Astrocyte (in vitro differentiated cells and primary cell): ENCODE data around the gene SNRPA. TPM values are rescaled to one million over a fixed set of nuclear protein-coding genes. Genes with fewer than 3 reads are reported as not detected.

Experiments
- DNase-seq: peaks from one replicate; pipeline ENCODE4 v3.0.0-alpha.2; 2010; ENCODE audit warnings: low read depth
- FAIRE-seq: peaks from 2 replicates; lab custom pipeline; 2011; peaks lifted over from hg19 to GRCh38; lab: Jason Lieb, UNC
- H2AFZ ChIP-seq: 2 replicates; pipeline ENCODE4 v1.6.0; 2012; ENCODE audit warnings: low read depth, low read length, inconsistent platforms
- H3K27ac ChIP-seq: 2 replicates; pipeline ENCODE4 v1.5.1; 2011; ENCODE audit warnings: low read depth, low read length, inconsistent platforms
- H3K27me3 ChIP-seq: 2 replicates; pipeline ENCODE4 v1.6.0; 2011; ENCODE audit warnings: low read length, inconsistent platforms; ENCODE audit not compliant: insufficient read depth
- H3K36me3 ChIP-seq: 2 replicates; pipeline ENCODE4 v1.5.1; 2011; ENCODE audit warnings: low read length, inconsistent platforms; ENCODE audit not compliant: insufficient read depth
- H3K4me1 ChIP-seq: 2 replicates; pipeline ENCODE4 v1.5.1; 2011; ENCODE audit warnings: low read length, inconsistent platforms; ENCODE audit not compliant: insufficient read depth
- H3K4me2 ChIP-seq: 2 replicates; pipeline ENCODE4 v1.6.0; 2012; ENCODE audit warnings: low read length, inconsistent platforms
- H3K4me3 ChIP-seq: 2 replicates; pipeline ENCODE4 v1.5.1; 2011; ENCODE audit warnings: low read depth, mild to moderate bottlenecking, low read length, inconsistent platforms; ENCODE audit not compliant: insufficient read depth
- H3K79me2 ChIP-seq: 2 replicates; pipeline ENCODE4 v1.6.0; 2012; ENCODE audit warnings: mild to moderate bottlenecking, low read length, inconsistent platforms; ENCODE audit not compliant: insufficient read depth
- H3K9ac ChIP-seq: 2 replicates; pipeline ENCODE4 v1.6.0; 2012; ENCODE audit warnings: mild to moderate bottlenecking, low read length, inconsistent platforms
- H3K9me3 ChIP-seq: 2 replicates; pipeline ENCODE4 v1.5.1; 2012; ENCODE audit warnings: low read depth, mild to moderate bottlenecking, low read length, inconsistent platforms; ENCODE audit not compliant: insufficient read depth
- H4K20me1 ChIP-seq: 2 replicates; pipeline ENCODE4 v1.6.0; 2012; ENCODE audit warnings: low read length, inconsistent platforms; ENCODE audit not compliant: insufficient read depth
- H3K27ac Mint-ChIP-seq: one replicate; pipeline ENCODE4 v1.8.0; 2021; ENCODE audit warnings: mild to moderate bottlenecking, mixed read lengths; ENCODE audit not compliant: unreplicated experiment
- H3K27me3 Mint-ChIP-seq: one replicate; pipeline ENCODE4 v1.8.0; 2021; ENCODE audit warnings: low read depth, mixed read lengths; ENCODE audit not compliant: unreplicated experiment
- H3K36me3 Mint-ChIP-seq: one replicate; pipeline ENCODE4 v1.8.0; 2021; ENCODE audit warnings: low read depth, mixed read lengths; ENCODE audit not compliant: unreplicated experiment
- H3K4me1 Mint-ChIP-seq: one replicate; pipeline ENCODE4 v1.8.0; 2021; ENCODE audit warnings: low read depth, mixed read lengths; ENCODE audit not compliant: unreplicated experiment
- H3K4me3 Mint-ChIP-seq: one replicate; pipeline ENCODE4 v1.8.0; 2021; ENCODE audit warnings: mild to moderate bottlenecking, moderate library complexity, mixed read lengths; ENCODE audit not compliant: unreplicated experiment
- H3K9me3 Mint-ChIP-seq: one replicate; pipeline ENCODE4 v1.8.0; 2021; ENCODE audit warnings: mild to moderate bottlenecking, mixed read lengths; ENCODE audit not compliant: unreplicated experiment
- EZH2 ChIP-seq: IDR thresholded peaks from 2 replicates; pipeline ENCODE4 v1.6.1; 2012; ENCODE audit warnings: mild to moderate bottlenecking, low read length, inconsistent platforms; ENCODE audit not compliant: insufficient read depth
- total RNA-seq: library from RNA; stranded (reverse); gene quantifications from 2 replicates; pipeline ENCODE4 v1.2.1, GENCODE V29; 2021
- TF ChIP-seq, protein P1 (sequence below): IDR thresholded peaks from 2 replicates; pipeline ENCODE4 v1.5.1; 2011; ENCODE audit warnings: low read depth, mild to moderate bottlenecking, inconsistent platforms, low read length, moderate library complexity; ENCODE audit not compliant: insufficient read depth

The SNRPA gene
- total RNA-seq, 1 donor from 2014 or later = 67.0 TPM

DNA sequence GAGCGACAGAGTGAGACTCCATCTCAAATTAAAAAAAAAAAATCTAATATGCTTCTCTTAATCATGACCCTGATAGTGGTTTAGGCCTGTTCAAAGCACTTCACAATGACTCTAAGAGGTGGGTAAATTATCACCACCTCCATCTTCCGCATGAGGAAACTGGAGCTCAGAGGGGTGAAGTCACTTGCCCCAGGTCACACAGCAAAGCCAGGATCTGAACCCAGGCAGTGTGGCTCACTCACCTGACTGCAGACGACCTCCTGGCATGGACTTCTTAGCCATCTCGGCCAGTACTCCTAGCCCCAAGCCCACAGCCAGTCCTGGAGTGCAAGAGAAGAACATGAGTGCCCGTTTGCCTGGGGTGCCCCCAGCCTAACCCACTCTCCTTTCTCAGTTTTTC is 41.2 kb upstream of the SNRPA start:
- no peak overlapping the region for H3K9ac ChIP-seq
- no peak overlapping the region for H3K4me2 ChIP-seq
- H3K27ac ChIP-seq = no peak overlapping the region
- DNase-seq (no peak), FAIRE-seq (no peak)
- TF ChIP-seq EZH2 = no peak
- TF ChIP-seq, protein P1, sequence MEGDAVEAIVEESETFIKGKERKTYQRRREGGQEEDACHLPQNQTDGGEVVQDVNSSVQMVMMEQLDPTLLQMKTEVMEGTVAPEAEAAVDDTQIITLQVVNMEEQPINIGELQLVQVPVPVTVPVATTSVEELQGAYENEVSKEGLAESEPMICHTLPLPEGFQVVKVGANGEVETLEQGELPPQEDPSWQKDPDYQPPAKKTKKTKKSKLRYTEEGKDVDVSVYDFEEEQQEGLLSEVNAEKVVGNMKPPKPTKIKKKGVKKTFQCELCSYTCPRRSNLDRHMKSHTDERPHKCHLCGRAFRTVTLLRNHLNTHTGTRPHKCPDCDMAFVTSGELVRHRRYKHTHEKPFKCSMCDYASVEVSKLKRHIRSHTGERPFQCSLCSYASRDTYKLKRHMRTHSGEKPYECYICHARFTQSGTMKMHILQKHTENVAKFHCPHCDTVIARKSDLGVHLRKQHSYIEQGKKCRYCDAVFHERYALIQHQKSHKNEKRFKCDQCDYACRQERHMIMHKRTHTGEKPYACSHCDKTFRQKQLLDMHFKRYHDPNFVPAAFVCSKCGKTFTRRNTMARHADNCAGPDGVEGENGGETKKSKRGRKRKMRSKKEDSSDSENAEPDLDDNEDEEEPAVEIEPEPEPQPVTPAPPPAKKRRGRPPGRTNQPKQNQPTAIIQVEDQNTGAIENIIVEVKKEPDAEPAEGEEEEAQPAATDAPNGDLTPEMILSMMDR = no peak
- Mint-ChIP-seq H3K9me3 (no peaks in the 10 kb centered on the region), H3K4me3 (no peak overlapping the region), H3K27ac (no peak overlapping the region), H3K27me3 (no peaks in the 10 kb centered on the region), H3K4me1 (peaks cover 10% of the 10 kb centered on the region), H3K36me3 (peaks cover 15% of the 10 kb centered on the region)
- peaks cover 6% of the 10 kb centered on the region for H3K4me1 ChIP-seq
- H4K20me1 ChIP-seq = no peaks in the 10 kb centered on the region
- H3K4me3 ChIP-seq = no peak overlapping the region
- H3K36me3 ChIP-seq = no peaks in the 10 kb centered on the region
- H3K79me2 ChIP-seq = peaks cover 8% of the 10 kb centered on the region
- H3K27me3 ChIP-seq = no peaks in the 10 kb centered on the region
- no peaks in the 10 kb centered on the region for H3K9me3 ChIP-seq
- no peak overlapping the region for H2AFZ ChIP-seq

DNA sequence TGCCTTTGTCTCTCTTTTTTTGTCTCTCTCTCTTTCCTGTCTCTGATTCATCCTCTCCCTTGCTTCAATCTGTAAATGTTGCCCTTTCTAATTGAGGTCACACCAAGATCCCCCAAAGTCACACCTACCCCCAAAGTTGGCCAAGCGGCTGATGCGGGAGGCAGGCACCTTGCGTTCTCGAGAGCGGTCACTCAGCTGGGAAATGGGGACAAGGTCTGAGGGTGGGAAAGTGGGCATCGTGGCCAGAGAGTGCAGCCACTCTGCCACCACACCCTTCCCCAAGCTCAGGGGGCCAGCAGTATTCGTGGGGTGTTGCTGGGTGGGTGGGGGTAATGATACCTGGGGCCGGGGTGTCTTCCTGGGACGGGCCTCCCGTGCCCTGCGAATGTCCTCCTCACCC is 37.1 kb upstream of the SNRPA start:
- Histone ChIP-seq H3K79me2 (peaks cover 26% of the 10 kb centered on the region), H4K20me1 (peaks cover under 1% of the 10 kb centered on the region), H3K9ac (peak overlapping the region; percentile 93), H3K4me3 (no peak overlapping the region), H3K4me2 (peak overlapping the region; percentile 99), H3K36me3 (no peaks in the 10 kb centered on the region), H3K27ac (peak overlapping the region; percentile 100), H2AFZ (no peak overlapping the region), H3K9me3 (no peaks in the 10 kb centered on the region), H3K4me1 (peaks cover 37% of the 10 kb centered on the region), H3K27me3 (no peaks in the 10 kb centered on the region)
- H3K4me3 Mint-ChIP-seq = peak overlapping the region; percentile 67
- DNase-seq = no peak
- peaks cover 9% of the 10 kb centered on the region for H3K36me3 Mint-ChIP-seq
- no peak overlapping the region for H3K27ac Mint-ChIP-seq
- TF ChIP-seq, protein P1 = no peak
- TF ChIP-seq EZH2 = no peak
- FAIRE-seq = no peak
- H3K9me3 Mint-ChIP-seq = no peaks in the 10 kb centered on the region
- H3K4me1 Mint-ChIP-seq = peaks cover 11% of the 10 kb centered on the region
- no peaks in the 10 kb centered on the region for H3K27me3 Mint-ChIP-seq

DNA sequence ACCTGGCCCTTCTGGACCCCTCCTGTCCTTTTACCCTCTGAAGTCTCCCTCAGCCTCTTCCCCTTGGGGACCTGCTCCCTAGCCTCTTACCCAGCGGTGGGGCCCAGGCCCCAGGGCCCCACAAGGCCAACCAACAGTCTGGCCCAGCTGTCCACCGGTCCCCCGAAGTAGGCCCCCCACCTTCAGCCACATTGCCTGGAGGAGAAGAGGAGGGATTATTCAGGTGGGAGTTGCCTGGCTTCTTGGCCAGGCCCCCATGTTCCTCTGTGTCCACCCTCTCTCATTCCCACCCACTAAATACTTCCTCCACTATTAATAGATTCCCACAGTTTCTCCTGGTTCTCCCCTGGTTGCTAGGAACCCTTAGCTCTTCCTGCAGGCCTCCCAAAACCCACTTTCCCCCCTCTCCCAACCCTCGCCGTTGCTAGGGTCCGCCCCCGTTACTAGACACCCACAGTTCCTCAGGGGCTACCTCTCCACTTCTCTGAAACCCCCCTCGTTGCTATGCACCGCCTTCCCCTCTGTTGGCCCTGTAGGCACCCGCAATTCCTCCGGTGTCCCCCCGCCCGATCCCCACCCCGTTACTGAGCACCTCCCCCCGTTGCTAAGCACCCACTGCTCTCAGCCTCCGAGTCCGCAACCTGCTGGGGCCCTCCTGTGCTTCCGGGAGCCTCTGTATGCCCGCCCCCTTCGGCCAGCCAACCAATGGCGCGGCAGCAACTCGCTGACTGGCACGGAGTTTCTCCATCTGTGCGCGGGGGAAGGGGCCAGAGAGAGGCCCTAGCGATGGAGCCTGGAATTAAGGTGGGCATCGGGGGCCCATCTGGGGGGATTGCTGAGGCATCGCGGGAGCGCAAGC is 36.3 kb upstream of the SNRPA start:
- H3K27ac Mint-ChIP-seq = peak overlapping the region; percentile 100
- Histone ChIP-seq H3K4me2 (peak overlapping the region; percentile 99), H4K20me1 (peaks cover 8% of the 10 kb centered on the region), H3K36me3 (no peaks in the 10 kb centered on the region), H2AFZ (peak overlapping the region; percentile 55), H3K27me3 (no peaks in the 10 kb centered on the region), H3K27ac (peak overlapping the region; percentile 100), H3K4me3 (peak overlapping the region; percentile 69), H3K4me1 (peaks cover 44% of the 10 kb centered on the region), H3K79me2 (peaks cover 33% of the 10 kb centered on the region), H3K9ac (peak overlapping the region; percentile 93), H3K9me3 (no peaks in the 10 kb centered on the region)
- H3K9me3 Mint-ChIP-seq = no peaks in the 10 kb centered on the region
- peaks cover 8% of the 10 kb centered on the region for H3K36me3 Mint-ChIP-seq
- H3K27me3 Mint-ChIP-seq = no peaks in the 10 kb centered on the region
- no peak for TF ChIP-seq EZH2
- TF ChIP-seq, protein P1 = no peak
- H3K4me3 Mint-ChIP-seq = peak overlapping the region; percentile 91
- DNase-seq (peak; percentile 86), FAIRE-seq (no peak)
- peaks cover 11% of the 10 kb centered on the region for H3K4me1 Mint-ChIP-seq
